CD14-positive monocyte (primary cell): ENCODE measurements around the gene ELAVL1. TPM values are rescaled to one million over a fixed set of nuclear protein-coding genes. Genes with fewer than 3 reads are reported as not detected.
"Not testable (repeated sequence)": the region's sequence is repeated elsewhere in the genome, so short reads cannot be mapped to it uniquely, and the experiment has no call there.

Experiments
- DNase-seq, 3 donors: peaks; one replicate each; pipeline ENCODE4 v3.0.0-alpha.2; 2011 to 2022
- H2AFZ ChIP-seq: 2 replicates; pipeline ENCODE4 v1.6.0; 2012; ENCODE audit warnings: mild to moderate bottlenecking, low read depth, low read length, inconsistent platforms; ENCODE audit not compliant: insufficient read depth, poor library complexity, severe bottlenecking
- H3K27ac ChIP-seq, 2 donors: 1 replicate in 1 of 2; 2 replicates in 1 of 2; pipeline ENCODE4 v1.5.1; 2012 to 2013; ENCODE audit warnings: low read length in 2 of 2, control low read depth in 1 of 2, inconsistent platforms in 1 of 2, low read depth in 1 of 2, mild to moderate bottlenecking in 1 of 2
- H3K27me3 ChIP-seq, 2 donors: one replicate each; pipeline versions ENCODE4 v1.6.0 to v1.6.1; 2011 to 2013; ENCODE audit warnings: low read length in 2 of 2; ENCODE audit not compliant: control insufficient read depth in 2 of 2, insufficient read depth in 2 of 2
- H3K36me3 ChIP-seq, 2 donors: replicated peaks in 1 of 2; 1 replicate in 1 of 2; 2 replicates in 1 of 2; pipeline versions ENCODE4 v1.5.1 to v1.6.1; 2012 to 2013; ENCODE audit warnings: low read length in 2 of 2, control low read depth in 1 of 2, inconsistent platforms in 1 of 2, mild to moderate bottlenecking in 1 of 2; ENCODE audit not compliant: insufficient read depth in 2 of 2, control insufficient read depth in 1 of 2
- H3K4me1 ChIP-seq, 2 donors: 1 replicate in 1 of 2; 2 replicates in 1 of 2; pipeline versions ENCODE4 v1.5.1 to v1.6.1; 2012 to 2013; ENCODE audit warnings: low read length in 2 of 2, control low read depth in 1 of 2, inconsistent platforms in 1 of 2, mild to moderate bottlenecking in 1 of 2, moderate library complexity in 1 of 2; ENCODE audit not compliant: insufficient read depth in 2 of 2, control insufficient read depth in 1 of 2
- H3K4me2 ChIP-seq: replicated peaks from 2 replicates; pipeline ENCODE3; 2012; ENCODE audit warnings: low read length, moderate library complexity, mild to moderate bottlenecking; ENCODE audit not compliant: poor library complexity, severe bottlenecking; ENCODE audit errors: extremely low read depth
- H3K4me3 ChIP-seq, 3 experiments: fragments of 200-600 bp in 1 of 3; sonication (generic) in 1 of 3; replicated peaks in 1 of 3; 1 replicate in 2 of 3; 2 replicates in 1 of 3; pipeline ENCODE4 v1.5.1; 2011 to 2013; ENCODE audit warnings: low read length in 3 of 3, mild to moderate bottlenecking in 3 of 3, control low read depth in 2 of 3, low read depth in 2 of 3, inconsistent platforms in 1 of 3, moderate library complexity in 1 of 3
- H3K79me2 ChIP-seq: 2 replicates; pipeline ENCODE4 v1.6.0; 2012; ENCODE audit warnings: mild to moderate bottlenecking, control low read depth, inconsistent platforms, low read length, moderate library complexity; ENCODE audit not compliant: insufficient read depth
- H3K9ac ChIP-seq: 2 replicates; pipeline ENCODE4 v1.6.0; 2017; ENCODE audit warnings: low read length, mild to moderate bottlenecking; ENCODE audit not compliant: insufficient read depth, poor library complexity, severe bottlenecking
- H3K9me3 ChIP-seq, 2 donors: replicated peaks in 1 of 2; 1 replicate in 1 of 2; 2 replicates in 1 of 2; pipeline versions ENCODE4 v1.5.1 to v1.6.1; 2012 to 2013; ENCODE audit warnings: low read length in 2 of 2, control low read depth in 1 of 2; ENCODE audit not compliant: control insufficient read depth in 1 of 2, insufficient read depth in 1 of 2
- H4K20me1 ChIP-seq: 2 replicates; pipeline ENCODE4 v1.6.0; 2012; ENCODE audit warnings: mild to moderate bottlenecking, low read length, control low read depth, moderate library complexity; ENCODE audit not compliant: insufficient read depth
- H3K27ac Mint-ChIP-seq, 7 donors: one replicate each; pipeline ENCODE4 v1.8.0; 2020; ENCODE audit warnings: mild to moderate bottlenecking in 7 of 7, mixed read lengths in 7 of 7, moderate library complexity in 6 of 7, inconsistent platforms in 2 of 7
- H3K27me3 Mint-ChIP-seq, 3 donors: one replicate each; pipeline ENCODE4 v1.8.0; 2021 to 2022; ENCODE audit warnings: low read depth in 3 of 3, mild to moderate bottlenecking in 3 of 3, mixed read lengths in 3 of 3, moderate library complexity in 3 of 3, inconsistent platforms in 1 of 3
- H3K36me3 Mint-ChIP-seq, 2 donors: one replicate each; pipeline ENCODE4 v1.8.0; 2020; ENCODE audit warnings: mixed read lengths in 2 of 2, inconsistent platforms in 1 of 2, mild to moderate bottlenecking in 1 of 2
- H3K4me1 Mint-ChIP-seq: one replicate; pipeline ENCODE4 v1.8.0; 2020; ENCODE audit warnings: mild to moderate bottlenecking, mixed read lengths
- H3K4me3 Mint-ChIP-seq, 2 donors: one replicate each; pipeline ENCODE4 v1.8.0; 2020; ENCODE audit warnings: mild to moderate bottlenecking in 2 of 2, mixed read lengths in 2 of 2, moderate library complexity in 1 of 2
- H3K9me3 Mint-ChIP-seq, 7 donors: one replicate each; pipeline ENCODE4 v1.8.0; 2020 to 2022; ENCODE audit warnings: mixed read lengths in 7 of 7, mild to moderate bottlenecking in 6 of 7, moderate library complexity in 6 of 7, inconsistent platforms in 2 of 7
- CTCF ChIP-seq: fragments of 200-600 bp; IDR thresholded peaks from one replicate; pipeline ENCODE4 v1.8.0; 2022; ENCODE audit warnings: antibody characterized with exemption, mild to moderate bottlenecking
- WGBS: methylation state at CpG from one replicate; pipeline ENCODE4 v1.1.5; 2013; ENCODE audit warnings: missing lambda C conversion rate; ENCODE audit not compliant: insufficient coverage; 5-methylcytosine and 5-hydroxymethylcytosine counted together
- intact Hi-C, 2 donors: fragments of 100-400 bp; cut with micrococcal nuclease; formaldehyde crosslinking; loops; one replicate each; pipeline versions ENCODE4 v1.15.0 to v1.15.1; 2023
- polyA plus RNA-seq, 3 donors: library from polyadenylated mRNA; depleted of rRNA in 1 of 3; unstranded in 2 of 3; stranded (reverse) in 1 of 3; fragments of 300-500 nt in 2 of 3; fragments of >200 nt in 1 of 3; fragmentation: Illumina TruSeq in 2 of 3; gene quantifications; 1 replicate in 2 of 3; 2 replicates in 1 of 3; pipeline ENCODE4 v1.2.3, GENCODE V29; 2012 to 2021

Gene ELAVL1
- polyA plus RNA-seq, 3 donors, result 25.1 to 31.1 (median 30.7) TPM

DNA sequence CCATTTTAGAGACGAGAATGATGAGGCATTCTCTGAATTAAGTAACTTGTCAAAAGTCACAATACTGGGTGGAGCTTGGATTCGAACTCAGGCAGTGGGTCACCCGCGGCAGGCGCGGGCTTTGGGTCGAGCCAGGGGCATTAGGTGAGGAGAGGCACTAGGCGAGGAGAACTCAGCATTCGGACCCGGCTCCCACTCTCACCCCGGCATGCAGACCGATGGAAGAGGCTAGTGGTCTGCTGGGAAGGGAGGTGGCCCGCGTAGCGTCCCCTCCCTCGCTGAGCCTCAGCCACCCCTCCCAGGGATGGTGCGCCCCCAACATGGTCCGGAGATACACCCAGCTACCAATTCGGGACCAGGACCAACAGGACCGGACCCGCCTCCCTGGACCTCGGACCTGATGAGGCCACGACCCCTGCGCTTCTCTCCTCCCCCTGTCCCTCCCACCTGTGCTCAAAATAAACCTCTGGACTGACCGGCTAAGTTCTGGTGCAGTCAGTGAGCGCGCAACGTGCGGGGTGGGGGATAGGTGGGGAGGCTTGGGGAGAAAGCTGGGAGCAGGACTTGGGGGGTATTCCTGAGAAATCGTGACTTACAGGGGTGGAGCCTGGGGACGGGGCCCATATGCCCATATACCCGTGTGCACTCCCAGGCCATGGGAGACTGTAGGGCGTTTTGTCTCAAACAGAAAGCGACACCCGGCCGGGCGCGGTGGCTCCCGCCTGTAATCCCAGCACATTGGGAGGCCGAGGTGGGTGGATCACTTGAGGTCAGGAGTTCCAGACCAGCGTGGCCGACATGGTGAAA lies 86.6 kb downstream of the ELAVL1 start:
- Histone ChIP-seq H3K4me3 (no peak overlapping the region), H3K4me2 (no peak overlapping the region), H3K4me1 (peaks cover 38 to 62% of the 10 kb centered on the region in 2 donors), H3K9ac (no peak overlapping the region), H3K27ac (no peak overlapping the region), H4K20me1 (peaks cover 10% of the 10 kb centered on the region), H2AFZ (no peak overlapping the region), H3K79me2 (no peaks in the 10 kb centered on the region), H3K27me3 (peaks cover 26 to 47% of the 10 kb centered on the region in 2 donors), H3K9me3 (peaks cover 0 to 19% of the 10 kb centered on the region in 2 donors), H3K36me3 (peaks cover 12 to 15% of the 10 kb centered on the region in 2 donors)
- Mint-ChIP-seq H3K4me1 (peaks cover 52% of the 10 kb centered on the region), H3K4me3 (peak overlapping the region; percentile 80 to 88), H3K36me3 (peaks cover 15 to 17% of the 10 kb centered on the region in 2 donors), H3K27me3 (peaks cover 48 to 62% (median 55%) of the 10 kb centered on the region in 3 donors), H3K9me3 (peaks cover 0 to 28% (median 15%) of the 10 kb centered on the region in 7 donors), H3K27ac (peak overlapping the region in 3 of 7 donors; percentile 45 to 75 (median 54))
- WGBS, result 22% methylated on average over 22 of the region's 42 CpGs
- no peak for DNase-seq
- no peak for TF ChIP-seq CTCF
- intact Hi-C loops, result loop anchor here in 1 of 2 donors (2.0 kb wide), 1 partner anchor 14 kb away; no protein-coding TSS in a partner anchor

DNA sequence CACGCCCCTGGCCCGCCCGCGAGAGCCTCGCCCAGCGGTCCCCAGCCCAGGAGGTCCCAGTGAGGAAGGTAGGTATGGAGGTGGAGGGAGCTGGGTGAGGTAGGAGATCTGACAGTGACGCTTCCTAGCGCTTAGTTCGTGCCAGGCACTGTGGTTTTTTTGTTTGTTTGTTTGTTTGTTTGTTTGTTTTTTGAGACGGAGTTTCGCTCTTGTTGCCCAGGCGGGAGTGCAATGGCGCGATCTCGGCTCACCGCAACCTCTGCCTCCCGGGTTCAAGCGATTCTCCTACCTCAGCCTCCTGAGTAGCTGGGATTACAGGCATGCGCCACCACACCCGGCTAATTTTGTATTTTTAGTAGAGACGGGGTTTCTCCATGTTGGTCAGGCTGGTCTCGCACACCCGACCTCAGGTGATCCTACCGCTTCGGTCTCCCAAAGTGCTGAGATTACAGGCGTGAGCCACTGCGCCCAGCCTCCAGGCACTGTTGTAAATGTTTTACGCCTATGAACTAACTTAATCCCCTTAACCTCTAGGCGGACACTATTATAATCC lies 87.3 kb downstream of the ELAVL1 start:
- H3K9me3 Mint-ChIP-seq, result peaks cover 0 to 28% (median 15%) of the 10 kb centered on the region in 7 donors
- not testable (repeated sequence) for H3K9ac ChIP-seq, H3K27ac ChIP-seq, H2AFZ ChIP-seq, DNase-seq, H3K27ac Mint-ChIP-seq, H3K79me2 ChIP-seq
- peaks cover 48 to 62% (median 55%) of the 10 kb centered on the region in 3 donors for H3K27me3 Mint-ChIP-seq
- Histone ChIP-seq H4K20me1 (peaks cover 16% of the 10 kb centered on the region), H3K27me3 (peaks cover 26 to 47% of the 10 kb centered on the region in 2 donors), H3K4me1 (peaks cover 38 to 62% of the 10 kb centered on the region in 2 donors), H3K9me3 (peaks cover 0 to 19% of the 10 kb centered on the region in 2 donors), H3K36me3 (peaks cover 10 to 15% of the 10 kb centered on the region in 2 donors), H3K4me2 (peak overlapping the region; percentile 74), H3K4me3 (peak overlapping the region in 1 of 3 experiments; percentile 63)
- TF ChIP-seq CTCF, result peak; percentile 28
- intact Hi-C loops, result loop anchor here in 1 of 2 donors (2.0 kb wide), 1 partner anchor 13 kb away; no protein-coding TSS in a partner anchor
- WGBS, result 13% methylated on average over 19 of the region's 29 CpGs
- peaks cover 52% of the 10 kb centered on the region for H3K4me1 Mint-ChIP-seq
- H3K4me3 Mint-ChIP-seq, result peak overlapping the region in 1 of 2 donors; percentile 88
- peaks cover 16 to 17% of the 10 kb centered on the region in 2 donors for H3K36me3 Mint-ChIP-seq
